GM13977 (cell line): ENCODE data around the gene SLC39A12.

Source experiments
- DNase-seq: peaks from one replicate; pipeline ENCODE4 v3.0.0; 2012; ENCODE audit warnings: low spot score
- CTCF ChIP-seq: IDR thresholded peaks from 2 replicates; pipeline ENCODE4 v1.5.1; 2012; ENCODE audit warnings: mild to moderate bottlenecking, control low read depth; ENCODE audit not compliant: insufficient read depth; ENCODE audit errors: extremely low read depth, missing control alignments
- in situ Hi-C: fragments of 300-500 bp; cut with MboI; formaldehyde crosslinking; loops from one replicate; pipeline ENCODE4 v1.12.0; 2022; ENCODE audit warnings: low sequenced_read_pairs, low pct_unique_long_range_greater_than_20kb, mixed read lengths, inconsistent platforms; ENCODE audit not compliant: unreplicated experiment

Gene SLC39A12

GRCh38 chr10:18021725-18022480, 70.2 kb downstream of the SLC39A12 start:
- TF ChIP-seq CTCF: no peak
- DNase-seq: no peak
- in situ Hi-C loops: no loop called here

- in situ Hi-C loops: no loop called here
- no peak for TF ChIP-seq CTCF
- no peak for DNase-seq
Measured at GRCh38 chr10:18043148-18044006, 91.7 kb downstream of the SLC39A12 start.

GRCh38 chr10:18044976-18045720, 93.4 kb downstream of the SLC39A12 start:
- no peak for DNase-seq
- TF ChIP-seq CTCF: no peak
- in situ Hi-C loops: no loop called here

- DNase-seq: no peak
- in situ Hi-C loops: no loop called here
Measured at GRCh38 chr10:18056583-18056982, 104.9 kb downstream of the SLC39A12 start.

GRCh38 chr10:18059826-18060559, 108.3 kb downstream of the SLC39A12 start:
- no peak for DNase-seq
- in situ Hi-C loops: no loop called here
- TF ChIP-seq CTCF: no peak

More at GRCh38 chr10:18056583-18056982, 104.9 kb downstream of the SLC39A12 start:
- no peak for TF ChIP-seq CTCF

GRCh38 chr10:18066947-18067346, 115.2 kb downstream of the SLC39A12 start:
- no peak for DNase-seq
- TF ChIP-seq CTCF: no peak
- in situ Hi-C loops: no loop called here
